ENCODE data around the gene IL15RA.

IL15RA gene

DNA sequence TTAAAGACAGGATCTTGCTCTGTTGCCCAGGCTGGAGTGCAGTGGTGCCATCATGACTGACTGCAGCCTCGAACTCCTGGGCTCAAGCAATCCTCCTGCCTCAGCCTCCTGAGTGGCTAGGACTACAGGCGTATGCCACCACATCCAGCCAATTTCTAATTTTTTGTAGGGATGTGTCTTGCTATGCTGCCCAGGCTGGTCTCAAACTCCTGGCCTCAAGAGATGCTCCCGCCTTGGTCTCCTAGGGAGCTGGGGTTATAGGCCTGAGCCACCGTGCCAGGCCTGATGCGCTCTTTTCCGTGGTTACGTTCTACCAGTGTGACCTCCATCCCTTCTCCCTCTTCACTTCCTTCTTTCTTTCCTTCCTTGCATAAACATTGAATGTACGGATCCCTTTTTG lies 34.2 kb upstream of the IL15RA start:
- TF ChIP-seq GABPA (IDR thresholded peaks at IDR 0.05; ENCODE audit: low read depth) = no peak
- TF ChIP-seq SPI1 (IDR thresholded peaks at IDR 0.05; ENCODE audit: borderline replicate concordance, low read depth) = no peak
- TF ChIP-seq, protein P1, sequence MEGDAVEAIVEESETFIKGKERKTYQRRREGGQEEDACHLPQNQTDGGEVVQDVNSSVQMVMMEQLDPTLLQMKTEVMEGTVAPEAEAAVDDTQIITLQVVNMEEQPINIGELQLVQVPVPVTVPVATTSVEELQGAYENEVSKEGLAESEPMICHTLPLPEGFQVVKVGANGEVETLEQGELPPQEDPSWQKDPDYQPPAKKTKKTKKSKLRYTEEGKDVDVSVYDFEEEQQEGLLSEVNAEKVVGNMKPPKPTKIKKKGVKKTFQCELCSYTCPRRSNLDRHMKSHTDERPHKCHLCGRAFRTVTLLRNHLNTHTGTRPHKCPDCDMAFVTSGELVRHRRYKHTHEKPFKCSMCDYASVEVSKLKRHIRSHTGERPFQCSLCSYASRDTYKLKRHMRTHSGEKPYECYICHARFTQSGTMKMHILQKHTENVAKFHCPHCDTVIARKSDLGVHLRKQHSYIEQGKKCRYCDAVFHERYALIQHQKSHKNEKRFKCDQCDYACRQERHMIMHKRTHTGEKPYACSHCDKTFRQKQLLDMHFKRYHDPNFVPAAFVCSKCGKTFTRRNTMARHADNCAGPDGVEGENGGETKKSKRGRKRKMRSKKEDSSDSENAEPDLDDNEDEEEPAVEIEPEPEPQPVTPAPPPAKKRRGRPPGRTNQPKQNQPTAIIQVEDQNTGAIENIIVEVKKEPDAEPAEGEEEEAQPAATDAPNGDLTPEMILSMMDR (IDR thresholded peaks at IDR 0.05; ENCODE audit: insufficient read depth, low read length) = no peak
- TF ChIP-seq, protein P2, sequence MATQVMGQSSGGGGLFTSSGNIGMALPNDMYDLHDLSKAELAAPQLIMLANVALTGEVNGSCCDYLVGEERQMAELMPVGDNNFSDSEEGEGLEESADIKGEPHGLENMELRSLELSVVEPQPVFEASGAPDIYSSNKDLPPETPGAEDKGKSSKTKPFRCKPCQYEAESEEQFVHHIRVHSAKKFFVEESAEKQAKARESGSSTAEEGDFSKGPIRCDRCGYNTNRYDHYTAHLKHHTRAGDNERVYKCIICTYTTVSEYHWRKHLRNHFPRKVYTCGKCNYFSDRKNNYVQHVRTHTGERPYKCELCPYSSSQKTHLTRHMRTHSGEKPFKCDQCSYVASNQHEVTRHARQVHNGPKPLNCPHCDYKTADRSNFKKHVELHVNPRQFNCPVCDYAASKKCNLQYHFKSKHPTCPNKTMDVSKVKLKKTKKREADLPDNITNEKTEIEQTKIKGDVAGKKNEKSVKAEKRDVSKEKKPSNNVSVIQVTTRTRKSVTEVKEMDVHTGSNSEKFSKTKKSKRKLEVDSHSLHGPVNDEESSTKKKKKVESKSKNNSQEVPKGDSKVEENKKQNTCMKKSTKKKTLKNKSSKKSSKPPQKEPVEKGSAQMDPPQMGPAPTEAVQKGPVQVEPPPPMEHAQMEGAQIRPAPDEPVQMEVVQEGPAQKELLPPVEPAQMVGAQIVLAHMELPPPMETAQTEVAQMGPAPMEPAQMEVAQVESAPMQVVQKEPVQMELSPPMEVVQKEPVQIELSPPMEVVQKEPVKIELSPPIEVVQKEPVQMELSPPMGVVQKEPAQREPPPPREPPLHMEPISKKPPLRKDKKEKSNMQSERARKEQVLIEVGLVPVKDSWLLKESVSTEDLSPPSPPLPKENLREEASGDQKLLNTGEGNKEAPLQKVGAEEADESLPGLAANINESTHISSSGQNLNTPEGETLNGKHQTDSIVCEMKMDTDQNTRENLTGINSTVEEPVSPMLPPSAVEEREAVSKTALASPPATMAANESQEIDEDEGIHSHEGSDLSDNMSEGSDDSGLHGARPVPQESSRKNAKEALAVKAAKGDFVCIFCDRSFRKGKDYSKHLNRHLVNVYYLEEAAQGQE (IDR thresholded peaks at IDR 0.05; ENCODE audit: insufficient replicate concordance, low read depth) = no peak
- TF ChIP-seq POLR2AphosphoS5 (IDR thresholded peaks at IDR 0.05; ENCODE audit: low read depth) = no peak
- DNase-seq (ENCODE audit: low read depth in 1 of 2, low spot score in 1 of 2) = no peak
- Histone ChIP-seq H3K27ac (replicated peaks) (no peak overlapping the region), H3K4me3 (replicated peaks; ENCODE audit: insufficient read depth, low read length) (no peak overlapping the region), H3K27me3 (ENCODE audit: insufficient read depth, poor library complexity, severe bottlenecking) (no peaks in the 10 kb centered on the region)

DNA sequence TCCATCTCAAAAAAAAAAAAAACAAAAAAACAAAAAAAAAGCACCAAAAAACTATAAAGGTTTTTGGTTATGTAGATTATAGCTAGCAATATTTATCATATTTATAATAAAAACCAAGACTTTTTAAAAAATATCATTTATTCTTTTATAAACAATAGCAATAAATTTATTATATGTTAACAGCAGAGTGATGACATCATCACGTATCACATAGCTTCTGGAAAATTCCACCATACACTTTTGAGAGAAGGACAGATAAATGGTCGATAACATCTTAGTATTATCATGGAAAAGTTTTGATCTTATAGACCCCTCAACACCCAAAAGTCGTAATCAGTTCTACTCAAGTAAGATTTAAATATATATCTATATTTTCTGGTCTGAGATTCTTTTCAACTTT lies 33.2 kb upstream of the IL15RA start:
- TF ChIP-seq POLR2AphosphoS5 (IDR thresholded peaks at IDR 0.05; ENCODE audit: low read depth) (no peak), SPI1 (IDR thresholded peaks at IDR 0.05; ENCODE audit: borderline replicate concordance, low read depth) (no peak)
- TF ChIP-seq, protein P2 (IDR thresholded peaks at IDR 0.05; ENCODE audit: insufficient replicate concordance, low read depth) = no peak
- no peak for DNase-seq (ENCODE audit: low read depth in 1 of 2, low spot score in 1 of 2)
- H3K27ac ChIP-seq (replicated peaks) = no peak overlapping the region
- no peaks in the 10 kb centered on the region for H3K27me3 ChIP-seq (ENCODE audit: insufficient read depth, poor library complexity, severe bottlenecking)
- no peak overlapping the region for H3K4me3 ChIP-seq (replicated peaks; ENCODE audit: insufficient read depth, low read length)

DNA sequence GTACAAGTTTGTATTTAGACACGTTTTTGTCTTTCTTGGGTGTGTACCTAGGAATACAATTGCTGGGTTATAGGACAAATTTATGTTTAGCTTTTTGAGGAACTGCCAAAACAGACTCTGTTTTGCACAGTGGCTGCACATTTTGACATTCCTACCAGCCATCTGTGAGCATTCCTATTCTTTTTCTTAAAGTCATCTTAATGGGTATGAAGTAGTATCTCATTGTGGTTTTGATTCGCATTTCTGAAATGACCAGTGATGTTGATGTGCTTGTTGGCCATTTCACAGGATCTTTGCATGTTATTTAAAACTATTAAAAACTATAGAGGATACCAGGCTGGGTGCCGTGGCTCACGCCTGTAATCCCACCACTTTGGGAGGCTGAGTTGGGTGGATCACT lies 32.6 kb upstream of the IL15RA start:
- DNase-seq (ENCODE audit: low read depth in 1 of 2, low spot score in 1 of 2) = no peak
- TF ChIP-seq, protein P2 (IDR thresholded peaks at IDR 0.05; ENCODE audit: insufficient replicate concordance, low read depth) = no peak
- TF ChIP-seq GABPA (IDR thresholded peaks at IDR 0.05; ENCODE audit: low read depth) = no peak
- no peak for TF ChIP-seq POLR2AphosphoS5 (IDR thresholded peaks at IDR 0.05; ENCODE audit: low read depth)
- TF ChIP-seq, protein P1 (IDR thresholded peaks at IDR 0.05; ENCODE audit: insufficient read depth, low read length) = no peak
- no peak for TF ChIP-seq SPI1 (IDR thresholded peaks at IDR 0.05; ENCODE audit: borderline replicate concordance, low read depth)
- H3K27ac ChIP-seq (replicated peaks) = no peak overlapping the region
- H3K4me3 ChIP-seq (replicated peaks; ENCODE audit: insufficient read depth, low read length) = no peak overlapping the region
- H3K27me3 ChIP-seq (ENCODE audit: insufficient read depth, poor library complexity, severe bottlenecking) = no peaks in the 10 kb centered on the region
